T-helper 9 cell (primary cell): ENCODE data around the gene KANK2.
"Not testable (repeated sequence)": the region's sequence is repeated elsewhere in the genome, so short reads cannot be mapped to it uniquely, and the experiment has no call there.

Experiments
- DNase-seq: peaks from one replicate; pipeline ENCODE4 v3.0.0-alpha.2; 2020

The KANK2 gene

DNA sequence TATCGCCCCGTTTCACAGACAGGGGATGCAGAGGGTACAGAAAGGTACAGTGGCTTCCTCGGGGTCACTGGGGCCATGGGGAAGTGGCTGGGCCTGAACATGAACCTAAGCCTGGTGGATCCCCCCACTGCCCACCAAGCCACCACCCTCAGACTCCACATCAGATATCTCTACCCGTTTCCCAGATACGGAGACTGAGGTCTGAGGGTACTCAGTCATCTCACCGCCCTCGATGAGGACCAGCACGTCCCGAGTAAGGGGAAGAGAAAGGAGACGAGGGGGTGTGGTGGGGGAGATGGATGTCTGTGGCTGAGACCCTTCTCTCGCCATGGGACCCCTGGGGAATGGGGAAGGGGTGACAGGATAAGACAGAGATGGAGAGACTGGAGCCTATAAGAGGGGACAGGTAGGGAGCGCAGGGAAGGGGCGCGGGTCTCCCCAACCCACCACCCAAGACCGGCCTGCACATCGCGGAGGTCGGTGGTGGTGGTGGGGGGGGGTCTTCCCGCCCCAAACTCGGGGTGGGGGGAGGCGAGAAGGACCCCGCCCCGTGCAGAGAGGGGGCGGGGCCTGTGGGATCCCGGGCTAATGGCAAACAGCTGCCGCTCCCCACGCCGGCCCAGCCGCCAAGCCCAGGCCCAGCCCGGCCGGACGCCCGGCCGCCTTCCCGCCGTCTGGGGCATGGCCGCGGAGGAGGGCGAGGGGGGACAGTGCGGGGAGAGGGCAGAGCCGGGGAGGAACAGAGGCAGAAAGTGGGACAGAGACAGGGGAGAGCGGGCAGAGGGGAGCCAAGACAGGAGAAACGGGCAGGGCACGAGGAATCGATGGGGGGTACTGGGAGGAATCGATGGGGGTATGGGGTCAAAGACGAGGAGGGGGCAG is 698 bp downstream of the KANK2 start:
- DNase-seq = no peak

GRCh38 chr19:11195681-11196080 is 1.7 kb downstream of the KANK2 start:
- no peak for DNase-seq

GRCh38 chr19:11194656-11195558 is 2.4 kb downstream of the KANK2 start:
- DNase-seq = no peak

- DNase-seq = no peak
Observed at GRCh38 chr19:11194173-11194572, 3.2 kb downstream of the KANK2 start.

DNA sequence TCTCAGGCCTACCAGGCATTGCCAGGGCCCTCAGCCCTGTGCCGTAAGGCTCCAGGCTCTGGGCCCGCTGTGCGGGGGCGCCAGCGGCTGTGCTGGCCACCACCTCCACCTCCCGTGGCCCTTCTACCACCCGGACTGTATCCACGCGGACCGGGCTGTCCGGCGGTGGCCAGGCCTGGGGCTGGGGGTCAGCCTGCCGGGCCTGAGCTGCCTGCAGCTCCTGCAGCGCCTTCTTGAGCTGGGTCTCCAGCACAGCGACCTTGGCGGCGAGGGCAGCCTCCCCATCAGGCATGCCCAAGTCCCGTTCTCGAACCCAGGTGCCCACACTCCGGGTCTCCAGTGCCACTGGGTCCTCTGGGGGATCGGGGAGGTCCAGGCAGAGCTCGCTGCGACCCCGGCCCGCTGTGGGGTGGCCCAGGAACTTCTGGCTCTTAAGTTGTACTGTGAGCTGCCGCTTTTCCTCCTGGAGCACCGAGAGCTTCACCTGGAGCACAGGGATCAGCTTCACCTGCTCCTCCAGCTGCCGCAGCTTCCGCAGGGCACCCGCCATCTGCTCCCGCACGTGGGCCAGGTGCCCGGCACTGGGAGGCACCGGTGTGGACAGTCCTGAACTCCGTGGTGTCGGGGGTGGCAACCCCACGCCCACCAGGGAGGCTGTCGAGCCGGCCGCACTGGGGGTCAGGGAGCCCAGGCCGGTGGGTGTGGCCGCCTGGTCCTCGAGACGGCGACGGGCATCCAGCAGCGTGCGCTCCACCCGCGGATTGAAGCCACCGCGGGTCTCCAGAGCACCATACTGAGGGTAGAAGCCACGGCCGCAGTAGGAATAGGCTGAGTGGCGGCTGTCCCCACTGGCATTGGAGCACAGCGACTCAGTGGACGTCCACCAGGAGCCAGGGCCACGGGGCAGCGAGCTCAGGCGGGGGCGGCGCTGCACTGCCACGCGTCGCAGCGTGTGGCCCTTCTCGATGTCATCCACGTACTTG is 4.1 kb downstream of the KANK2 start:
- no peak for DNase-seq

- DNase-seq = no peak
Observed at GRCh38 chr19:11191934-11192333, 5.4 kb downstream of the KANK2 start.

DNA sequence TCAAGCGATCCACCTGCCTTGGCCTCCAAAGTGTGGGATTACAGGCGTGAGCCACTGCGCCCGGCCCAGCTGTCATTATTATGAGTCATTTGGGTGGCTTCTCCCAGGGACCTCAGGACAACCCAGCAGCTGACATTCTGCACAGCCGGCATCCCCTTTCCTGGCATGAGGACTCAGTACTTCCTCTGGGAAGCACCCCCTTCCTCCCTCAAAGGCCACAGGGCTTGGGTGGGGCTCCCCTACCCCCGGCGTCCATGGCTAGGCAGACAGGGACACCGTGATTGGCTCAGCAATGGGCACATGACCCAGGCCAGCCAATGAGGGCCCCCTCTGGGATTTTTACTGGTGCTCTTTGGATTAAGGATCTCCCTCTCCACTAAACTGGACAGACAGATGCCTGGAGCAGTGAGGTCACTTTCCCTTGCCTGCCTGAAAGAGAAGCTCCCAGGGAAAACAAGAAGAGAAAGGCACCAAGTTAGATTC is 6.0 kb downstream of the KANK2 start:
- no peak for DNase-seq

GRCh38 chr19:11190501-11190900 is 6.8 kb downstream of the KANK2 start:
- DNase-seq = no peak

DNA sequence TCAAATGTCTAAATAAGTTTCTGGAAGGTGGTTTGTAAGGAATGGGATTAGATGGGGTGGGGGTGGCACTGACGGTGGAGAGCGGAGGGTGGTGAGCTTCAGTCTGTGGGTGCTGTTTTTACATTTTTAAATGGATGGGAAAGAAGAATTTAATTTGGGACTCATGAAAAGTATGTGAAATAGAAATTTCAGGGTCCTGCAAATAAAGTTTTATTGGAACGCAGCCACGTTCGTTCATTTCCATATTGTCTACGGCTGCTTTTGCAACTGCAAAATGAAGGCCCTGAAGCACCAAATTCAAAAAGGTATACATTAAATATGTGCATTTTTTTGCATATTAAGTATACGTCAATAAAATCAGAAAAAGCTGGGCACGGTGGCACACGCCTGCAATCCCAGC is 9.9 kb downstream of the KANK2 start:
- DNase-seq = no peak

DNA sequence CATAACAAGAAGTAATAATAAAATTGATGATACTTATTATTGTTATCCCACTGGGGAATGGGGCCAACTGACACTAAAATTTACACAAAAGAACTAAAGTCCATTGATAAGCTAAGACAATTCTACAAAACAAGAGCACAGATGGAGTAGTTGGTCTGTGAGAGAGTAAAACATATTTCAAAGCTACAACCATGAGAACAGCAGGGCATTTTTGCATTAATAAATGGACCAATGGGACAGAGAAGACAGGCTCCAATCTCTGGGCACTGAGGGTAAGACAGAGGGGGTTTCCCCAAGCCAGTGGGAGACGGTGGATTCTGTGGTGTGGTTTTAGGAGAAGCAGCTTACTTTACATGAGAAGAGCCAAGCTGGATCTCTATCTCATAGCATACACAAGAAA is 14.4 kb downstream of the KANK2 start:
- no peak for DNase-seq

- DNase-seq = no peak
Observed at GRCh38 chr19:11181488-11181887, 15.9 kb downstream of the KANK2 start.

GRCh38 chr19:11180975-11181374 is 16.4 kb downstream of the KANK2 start:
- not testable (repeated sequence) for DNase-seq

GRCh38 chr19:11180346-11180745 is 17.0 kb downstream of the KANK2 start:
- no peak for DNase-seq

DNA sequence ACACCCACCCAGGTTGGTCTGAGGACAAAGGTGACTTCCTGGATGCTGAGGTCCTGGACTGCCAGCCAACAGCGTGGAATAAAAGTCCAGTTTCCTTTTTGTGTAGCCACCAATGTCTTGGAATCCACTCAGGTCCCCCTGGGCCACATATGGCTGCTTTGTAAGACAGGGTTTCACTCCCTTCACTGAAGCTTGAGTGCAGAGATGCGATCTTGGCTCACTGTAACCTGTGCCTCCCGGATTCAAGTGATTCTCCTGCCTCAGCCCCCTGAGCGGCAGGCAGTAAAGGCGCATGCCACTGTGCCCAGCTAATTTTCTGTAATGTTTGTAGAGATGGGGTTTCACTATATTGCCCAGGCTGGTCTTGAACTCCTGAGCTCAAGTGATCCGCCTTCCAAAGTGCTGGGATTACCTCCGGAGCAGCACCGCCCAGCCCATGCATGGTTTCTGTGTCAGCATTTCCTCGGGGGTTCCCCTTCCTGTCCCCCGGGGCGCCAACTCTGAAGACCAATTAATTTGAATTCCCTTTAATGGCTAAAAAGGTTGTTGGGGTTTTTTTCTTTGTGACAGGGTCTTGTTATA is 17.5 kb downstream of the KANK2 start:
- no peak for DNase-seq

DNA sequence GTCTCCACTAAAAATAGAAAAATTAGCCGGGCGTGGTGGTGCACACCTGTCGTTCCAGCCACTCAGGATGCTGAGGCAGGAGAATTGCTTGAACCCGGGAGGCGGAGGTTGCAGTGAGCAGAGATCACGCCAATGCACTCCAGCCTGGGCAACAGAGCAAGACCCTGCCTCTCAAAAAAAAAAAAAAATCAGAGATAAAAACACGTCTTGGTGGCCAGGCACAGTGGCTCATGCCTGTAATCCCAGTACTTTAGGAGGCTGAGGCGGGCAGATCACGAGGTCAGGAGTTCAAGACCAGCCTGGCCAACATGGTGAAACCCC is 18.2 kb downstream of the KANK2 start:
- DNase-seq = not testable (repeated sequence)

- no peak for DNase-seq
Observed at GRCh38 chr19:11177592-11177991, 19.8 kb downstream of the KANK2 start.

DNA sequence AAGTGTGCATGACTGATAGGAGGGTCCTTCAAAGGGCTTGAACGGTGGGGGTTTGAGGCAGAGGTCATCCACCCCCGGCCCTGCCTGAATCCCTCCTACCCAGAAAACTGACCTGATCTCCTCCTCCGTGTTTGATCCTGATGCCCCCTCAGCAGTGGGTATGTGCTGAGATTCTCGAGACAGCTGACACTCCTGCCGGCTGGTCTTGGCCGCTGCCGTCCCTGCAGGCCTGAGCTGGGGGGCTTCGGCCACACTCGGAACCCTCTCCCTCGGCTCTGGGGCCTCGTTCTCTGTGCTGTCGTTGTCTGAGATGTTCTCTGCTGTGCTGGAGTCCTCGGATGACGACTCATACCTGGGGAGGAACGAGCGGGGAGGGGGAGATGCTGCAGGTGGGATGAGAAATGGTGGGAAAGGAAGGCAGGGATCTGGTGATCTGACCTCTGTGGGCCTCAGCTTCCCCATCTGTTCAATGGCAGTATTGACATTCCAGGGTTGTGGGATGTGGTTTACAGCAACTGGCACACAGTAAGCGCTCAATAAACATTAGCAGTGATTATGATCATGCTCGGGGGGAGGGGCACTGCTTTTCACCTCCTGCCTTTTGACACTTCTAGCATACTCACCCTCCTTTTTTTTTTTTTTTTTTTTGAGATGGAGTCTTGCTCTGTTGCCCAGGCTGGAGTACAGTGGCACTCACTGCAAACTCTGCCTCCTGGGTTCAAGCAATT is 20.7 kb downstream of the KANK2 start:
- no peak for DNase-seq

GRCh38 chr19:11175920-11176319 is 21.4 kb downstream of the KANK2 start:
- no peak for DNase-seq

DNA sequence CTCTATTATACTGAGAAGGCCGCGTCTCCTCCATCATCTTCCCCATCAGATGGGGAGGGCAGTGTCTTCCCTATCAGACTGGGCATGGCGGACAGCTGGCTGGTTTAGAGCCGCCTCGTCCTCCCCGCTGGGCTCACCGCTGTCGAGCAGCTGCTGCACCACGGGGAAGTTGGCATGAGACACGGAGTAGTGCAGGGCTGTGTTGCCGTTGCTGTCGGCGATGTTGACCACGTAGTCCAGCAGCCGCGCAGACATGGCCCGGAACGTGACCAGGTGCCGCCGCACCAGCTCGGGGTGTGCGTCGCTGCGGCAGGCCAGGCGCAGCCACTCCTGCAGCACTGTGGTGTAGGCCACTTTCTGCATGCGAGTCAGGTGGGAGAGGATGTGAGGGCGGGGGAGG is 23.0 kb downstream of the KANK2 start:
- DNase-seq = no peak

GRCh38 chr19:11173516-11174155 is 23.7 kb downstream of the KANK2 start:
- DNase-seq = no peak

DNA sequence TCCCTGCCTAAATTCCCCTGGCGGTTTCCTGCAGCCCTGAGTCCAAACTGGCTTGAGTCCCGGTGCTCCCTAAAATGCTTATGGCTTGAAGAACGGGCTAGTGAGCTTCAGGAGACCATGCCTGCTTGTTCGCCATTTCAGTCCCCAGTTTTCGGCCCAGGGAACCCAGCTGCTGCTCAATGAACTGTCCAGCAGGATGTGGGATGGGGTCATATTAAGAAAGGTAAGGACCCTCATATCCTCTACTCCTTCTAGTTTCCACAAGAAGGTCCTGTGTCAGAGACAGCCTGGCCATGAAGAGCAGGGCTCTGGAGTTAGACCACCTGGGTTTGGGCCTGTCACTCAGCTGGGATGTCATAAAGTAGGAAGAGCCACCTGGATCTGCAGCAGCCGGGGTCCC is 24.8 kb downstream of the KANK2 start:
- DNase-seq = no peak
